Ishikawa (cell line): Measurements from ENCODE around the gene RYR2.

Experiments used
- CEBPB ChIP-seq: IDR thresholded peaks from 2 replicates; pipeline ENCODE4 v1.6.1; 2012
- CREB1 ChIP-seq: IDR thresholded peaks from 2 replicates; pipeline ENCODE4 v1.6.1; 2012; ENCODE audit warnings: low read depth
- EGR1 ChIP-seq: IDR thresholded peaks from 2 replicates; pipeline ENCODE4 v1.6.1; 2012
- EP300 ChIP-seq: IDR thresholded peaks from 2 replicates; pipeline ENCODE4 v1.6.1; 2012; ENCODE audit warnings: borderline replicate concordance
- FOXM1 ChIP-seq: IDR thresholded peaks from 2 replicates; pipeline ENCODE4 v1.6.1; 2012; ENCODE audit warnings: low read depth, borderline replicate concordance
- MAX ChIP-seq: IDR thresholded peaks from 2 replicates; pipeline ENCODE4 v1.6.1; 2012
- NFIC ChIP-seq: IDR thresholded peaks from 2 replicates; pipeline ENCODE4 v1.6.1; 2012
- RAD21 ChIP-seq: IDR thresholded peaks from 2 replicates; pipeline ENCODE4 v1.6.1; 2012; ENCODE audit warnings: low read depth
- REST ChIP-seq: IDR thresholded peaks from 2 replicates; pipeline ENCODE4 v1.6.1; 2012; ENCODE audit warnings: low read depth, mild to moderate bottlenecking
- TAF1 ChIP-seq: IDR thresholded peaks from 2 replicates; pipeline ENCODE4 v1.6.1; 2012; ENCODE audit warnings: low read depth, mild to moderate bottlenecking
- TCF12 ChIP-seq: IDR thresholded peaks from 2 replicates; pipeline ENCODE4 v1.6.1; 2012; ENCODE audit warnings: low read depth
- TEAD4 ChIP-seq: IDR thresholded peaks from 2 replicates; pipeline ENCODE4 v1.6.1; 2012
- USF1 ChIP-seq: IDR thresholded peaks from 2 replicates; pipeline ENCODE4 v1.6.1; 2012
- YY1 ChIP-seq: IDR thresholded peaks from 2 replicates; pipeline ENCODE4 v1.6.1; 2012; ENCODE audit warnings: low read depth
- ZBTB7A ChIP-seq: IDR thresholded peaks from 2 replicates; pipeline ENCODE4 v1.6.1; 2012; ENCODE audit warnings: low read depth

RYR2 gene

GRCh38 chr1:237613984-237614383, 572.0 kb downstream of the RYR2 start:
- TF ChIP-seq TEAD4 (no peak), FOXM1 (no peak), CEBPB (no peak), REST (no peak), TCF12 (no peak), TAF1 (no peak), ZBTB7A (no peak), RAD21 (no peak), EGR1 (no peak), EP300 (no peak), CREB1 (no peak), NFIC (no peak), YY1 (no peak), MAX (no peak), USF1 (no peak)

- TF ChIP-seq TCF12, result no peak
- no peak for TF ChIP-seq EGR1
- no peak for TF ChIP-seq RAD21
- TF ChIP-seq EP300, result no peak
- no peak for TF ChIP-seq TAF1
- no peak for TF ChIP-seq NFIC
- no peak for TF ChIP-seq MAX
- no peak for TF ChIP-seq ZBTB7A
- no peak for TF ChIP-seq FOXM1
- no peak for TF ChIP-seq REST
- TF ChIP-seq USF1, result no peak
- no peak for TF ChIP-seq YY1
- no peak for TF ChIP-seq CREB1
- TF ChIP-seq TEAD4, result no peak
- TF ChIP-seq CEBPB, result no peak
Observed at GRCh38 chr1:237619553-237619952, 577.6 kb downstream of the RYR2 start.

GRCh38 chr1:237634922-237635321, 592.9 kb downstream of the RYR2 start:
- TF ChIP-seq CEBPB, result no peak
- no peak for TF ChIP-seq REST
- TF ChIP-seq USF1, result no peak
- no peak for TF ChIP-seq TEAD4
- TF ChIP-seq RAD21, result no peak
- no peak for TF ChIP-seq ZBTB7A

- TF ChIP-seq ZBTB7A (no peak), REST (no peak), TEAD4 (no peak), EP300 (no peak), CREB1 (no peak), TCF12 (no peak), YY1 (no peak), RAD21 (no peak), NFIC (no peak), MAX (no peak), TAF1 (no peak)
Observed at GRCh38 chr1:237638555-237638954, 596.6 kb downstream of the RYR2 start.
